GM12892 (cell line): Measurements from ENCODE around the gene TAGLN2.

Source experiments
- POLR2A ChIP-seq: IDR thresholded peaks from 2 replicates; pipeline ENCODE4 v1.6.1; 2011; ENCODE audit warnings: low read depth, low read length, control low read depth
- POLR2AphosphoS5 ChIP-seq: IDR thresholded peaks from 2 replicates; pipeline ENCODE4 v1.6.1; 2011; ENCODE audit warnings: low read depth, low read length, control low read depth

DNA sequence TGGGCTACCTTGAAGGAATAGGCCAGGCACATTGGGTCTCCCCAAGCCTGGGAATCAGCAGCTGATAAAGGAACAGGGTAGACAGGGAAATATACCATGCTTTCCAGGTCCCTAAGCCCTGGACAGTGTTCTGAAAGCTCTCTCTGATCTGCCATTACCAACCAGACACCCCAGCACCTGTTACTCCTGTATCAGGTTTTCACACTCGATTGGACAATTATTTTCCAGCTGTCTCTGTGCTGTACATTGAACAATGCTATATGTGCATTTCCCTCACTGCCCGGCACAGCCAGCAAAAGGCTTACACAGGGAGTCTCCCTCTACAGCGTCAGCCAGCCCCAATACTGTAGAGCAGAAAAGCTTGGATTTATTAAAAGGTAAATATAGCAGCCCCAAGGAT is 30.0 kb downstream of the TAGLN2 start:
- no peak for TF ChIP-seq POLR2A
- TF ChIP-seq POLR2AphosphoS5 = no peak
